ENCODE data around the gene FOSB. TPM values are rescaled to one million over a fixed set of nuclear protein-coding genes. Genes with fewer than 3 reads are reported as not detected.
A peak's percentile ranks its signal among the peaks of the same experiment; 100 is the strongest.

FOSB gene
- polyA plus RNA-seq, 2 of the 4 experiments (the other 2 are of a cell fraction), result 0.57 to 48.8 TPM

DNA sequence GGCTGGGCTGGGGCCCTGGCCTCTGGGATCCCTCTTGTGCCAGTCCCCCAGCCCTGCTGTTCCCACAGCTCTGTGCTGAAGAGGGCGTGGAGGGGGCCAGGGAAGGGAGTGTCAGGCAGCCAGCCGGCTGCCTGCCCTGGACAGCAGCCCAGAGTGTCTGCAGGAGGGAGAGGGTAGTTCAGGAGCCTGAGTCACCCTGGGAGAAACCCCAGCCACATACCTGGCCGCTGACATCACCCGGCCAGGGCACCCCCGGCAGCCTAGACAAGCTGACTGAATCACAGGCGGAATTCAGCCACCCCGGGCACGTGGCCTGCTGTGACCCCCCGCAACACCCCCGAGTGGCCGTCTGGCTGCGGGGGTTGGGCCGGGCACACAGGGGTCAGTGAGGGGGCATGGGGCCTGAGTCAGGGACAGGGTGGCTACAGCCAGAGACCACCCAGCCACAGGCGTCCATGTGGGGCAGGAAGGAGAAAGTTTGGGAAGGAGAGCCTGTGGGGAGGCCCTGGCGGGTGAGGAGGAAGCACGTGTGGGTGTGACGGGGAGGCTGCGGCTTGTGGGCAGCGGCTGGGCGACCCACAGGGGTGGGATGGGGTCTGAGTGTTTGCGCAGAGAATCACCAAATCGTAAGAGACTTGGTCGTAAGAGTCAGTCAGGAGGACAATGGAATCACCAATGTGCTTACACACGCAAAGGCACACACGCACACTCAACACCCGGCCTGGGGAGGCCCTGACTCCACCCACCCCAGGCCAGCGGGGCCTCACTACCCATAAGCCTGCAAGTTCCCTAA, 11.9 kb upstream of the FOSB start (continued):
- TF ChIP-seq, protein P1, sequence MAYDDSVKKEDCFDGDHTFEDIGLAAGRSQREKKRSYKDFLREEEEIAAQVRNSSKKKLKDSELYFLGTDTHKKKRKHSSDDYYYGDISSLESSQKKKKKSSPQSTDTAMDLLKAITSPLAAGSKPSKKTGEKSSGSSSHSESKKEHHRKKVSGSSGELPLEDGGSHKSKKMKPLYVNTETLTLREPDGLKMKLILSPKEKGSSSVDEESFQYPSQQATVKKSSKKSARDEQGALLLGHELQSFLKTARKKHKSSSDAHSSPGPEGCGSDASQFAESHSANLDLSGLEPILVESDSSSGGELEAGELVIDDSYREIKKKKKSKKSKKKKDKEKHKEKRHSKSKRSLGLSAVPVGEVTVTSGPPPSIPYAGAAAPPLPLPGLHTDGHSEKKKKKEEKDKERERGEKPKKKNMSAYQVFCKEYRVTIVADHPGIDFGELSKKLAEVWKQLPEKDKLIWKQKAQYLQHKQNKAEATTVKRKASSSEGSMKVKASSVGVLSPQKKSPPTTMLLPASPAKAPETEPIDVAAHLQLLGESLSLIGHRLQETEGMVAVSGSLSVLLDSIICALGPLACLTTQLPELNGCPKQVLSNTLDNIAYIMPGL (CRISPR knock-in tag; IDR thresholded peaks at IDR 0.05; ENCODE audit: borderline replicate concordance), result no peak
- TF ChIP-seq NPAS2 (CRISPR knock-in tag; IDR thresholded peaks at IDR 0.05; ENCODE audit: borderline replicate concordance), result peak; percentile 90
- TF ChIP-seq, protein P2, sequence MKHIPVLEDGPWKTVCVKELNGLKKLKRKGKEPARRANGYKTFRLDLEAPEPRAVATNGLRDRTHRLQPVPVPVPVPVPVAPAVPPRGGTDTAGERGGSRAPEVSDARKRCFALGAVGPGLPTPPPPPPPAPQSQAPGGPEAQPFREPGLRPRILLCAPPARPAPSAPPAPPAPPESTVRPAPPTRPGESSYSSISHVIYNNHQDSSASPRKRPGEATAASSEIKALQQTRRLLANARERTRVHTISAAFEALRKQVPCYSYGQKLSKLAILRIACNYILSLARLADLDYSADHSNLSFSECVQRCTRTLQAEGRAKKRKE (CRISPR knock-in tag; IDR thresholded peaks at IDR 0.05; ENCODE audit: low read depth), result peak; percentile 60; the same call in 1 of the 2 replicates
- peak; percentile 95 for TF ChIP-seq MYC (IDR thresholded peaks at IDR 0.05; ENCODE audit: borderline replicate concordance, low read length)
- TF ChIP-seq SMC3 (IDR thresholded peaks at IDR 0.05), result peak; percentile 33; the same call in 2 of the 3 replicates
- peak; percentile 96 to 99 for TF ChIP-seq JUN (IDR thresholded peaks at IDR 0.05)
- TF ChIP-seq, protein P3, sequence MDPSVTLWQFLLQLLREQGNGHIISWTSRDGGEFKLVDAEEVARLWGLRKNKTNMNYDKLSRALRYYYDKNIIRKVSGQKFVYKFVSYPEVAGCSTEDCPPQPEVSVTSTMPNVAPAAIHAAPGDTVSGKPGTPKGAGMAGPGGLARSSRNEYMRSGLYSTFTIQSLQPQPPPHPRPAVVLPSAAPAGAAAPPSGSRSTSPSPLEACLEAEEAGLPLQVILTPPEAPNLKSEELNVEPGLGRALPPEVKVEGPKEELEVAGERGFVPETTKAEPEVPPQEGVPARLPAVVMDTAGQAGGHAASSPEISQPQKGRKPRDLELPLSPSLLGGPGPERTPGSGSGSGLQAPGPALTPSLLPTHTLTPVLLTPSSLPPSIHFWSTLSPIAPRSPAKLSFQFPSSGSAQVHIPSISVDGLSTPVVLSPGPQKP (IDR thresholded peaks at IDR 0.05; ENCODE audit: low read depth, low read length), result no peak
- no peak for TF ChIP-seq HOXA7 (CRISPR knock-in tag; IDR thresholded peaks at IDR 0.05)
- TF ChIP-seq EHF (CRISPR knock-in tag; IDR thresholded peaks at IDR 0.05), result peak; percentile 77
- peak; percentile 6 to 27; a peak in 1 of 5 replicates for TF ChIP-seq RAD21 (conservative IDR thresholded peaks at IDR 0.05 in 1 of 2, IDR thresholded peaks at IDR 0.05 in 1 of 2)
- no peak; the same call in 1 of the 2 replicates for TF ChIP-seq ZSCAN20 (CRISPR knock-in tag; IDR thresholded peaks at IDR 0.05)
- TF ChIP-seq ZNF302 (CRISPR knock-in tag; IDR thresholded peaks at IDR 0.05), result no peak
- peak; percentile 99 for TF ChIP-seq GATA3 (IDR thresholded peaks at IDR 0.05; ENCODE audit: borderline replicate concordance)
- peak; percentile 99 for TF ChIP-seq JUNB (IDR thresholded peaks at IDR 0.05)
- TF ChIP-seq NFE2L2 (conservative IDR thresholded peaks at IDR 0.05; ENCODE audit: low read length), result peak; percentile 35

DNA sequence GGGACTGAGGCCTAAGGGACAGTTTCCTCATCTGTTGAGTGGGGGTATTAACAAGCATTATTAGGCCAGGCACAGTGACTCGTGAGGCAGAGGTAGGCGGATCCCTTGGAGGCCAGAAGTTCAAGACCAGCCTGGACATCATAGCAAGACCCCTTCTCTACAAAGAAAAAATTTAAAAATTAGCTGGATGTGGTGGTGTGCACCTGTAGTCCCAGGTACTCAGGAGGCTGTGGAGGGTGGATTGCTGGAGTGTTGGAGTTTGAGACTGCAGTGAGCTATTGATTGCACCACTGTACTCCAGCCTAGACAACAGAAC, 11.3 kb upstream of the FOSB start:
- TF ChIP-seq, protein P4, sequence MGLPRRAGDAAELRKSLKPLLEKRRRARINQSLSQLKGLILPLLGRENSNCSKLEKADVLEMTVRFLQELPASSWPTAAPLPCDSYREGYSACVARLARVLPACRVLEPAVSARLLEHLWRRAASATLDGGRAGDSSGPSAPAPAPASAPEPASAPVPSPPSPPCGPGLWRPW (IDR thresholded peaks at IDR 0.05), result no peak
- TF ChIP-seq, protein P5, sequence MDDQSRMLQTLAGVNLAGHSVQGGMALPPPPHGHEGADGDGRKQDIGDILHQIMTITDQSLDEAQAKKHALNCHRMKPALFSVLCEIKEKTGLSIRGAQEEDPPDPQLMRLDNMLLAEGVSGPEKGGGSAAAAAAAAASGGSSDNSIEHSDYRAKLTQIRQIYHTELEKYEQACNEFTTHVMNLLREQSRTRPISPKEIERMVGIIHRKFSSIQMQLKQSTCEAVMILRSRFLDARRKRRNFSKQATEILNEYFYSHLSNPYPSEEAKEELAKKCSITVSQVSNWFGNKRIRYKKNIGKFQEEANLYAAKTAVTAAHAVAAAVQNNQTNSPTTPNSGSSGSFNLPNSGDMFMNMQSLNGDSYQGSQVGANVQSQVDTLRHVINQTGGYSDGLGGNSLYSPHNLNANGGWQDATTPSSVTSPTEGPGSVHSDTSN (IDR thresholded peaks at IDR 0.05), result no peak
- TF ChIP-seq RNF2 (IDR thresholded peaks at IDR 0.05; ENCODE audit: borderline replicate concordance, low read depth), result no peak
- no peak for TF ChIP-seq GATA3 (IDR thresholded peaks at IDR 0.05; ENCODE audit: borderline replicate concordance)
- no peak for TF ChIP-seq ESRRA (IDR thresholded peaks at IDR 0.05; ENCODE audit: borderline replicate concordance, low read length)
- no peak for TF ChIP-seq RFX5 (IDR thresholded peaks at IDR 0.05)
- TF ChIP-seq CHD2 (IDR thresholded peaks at IDR 0.05; ENCODE audit: low read length, partially characterized antibody), result no peak
- TF ChIP-seq, protein P6, sequence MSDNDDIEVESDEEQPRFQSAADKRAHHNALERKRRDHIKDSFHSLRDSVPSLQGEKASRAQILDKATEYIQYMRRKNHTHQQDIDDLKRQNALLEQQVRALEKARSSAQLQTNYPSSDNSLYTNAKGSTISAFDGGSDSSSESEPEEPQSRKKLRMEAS (IDR thresholded peaks at IDR 0.05), result no peak
- no peak for TF ChIP-seq FOSL2 (IDR thresholded peaks at IDR 0.05)
- TF ChIP-seq FOSL2 (CRISPR knock-in tag; IDR thresholded peaks at IDR 0.05), result no peak
- TF ChIP-seq MAFK (IDR thresholded peaks at IDR 0.05; ENCODE audit: partially characterized antibody), result no peak
- no peak for TF ChIP-seq HOXA7 (CRISPR knock-in tag; IDR thresholded peaks at IDR 0.05)
- TF ChIP-seq SMC3 (IDR thresholded peaks at IDR 0.05), result no peak
- TF ChIP-seq CEBPB (IDR thresholded peaks at IDR 0.05), result no peak
- Histone ChIP-seq H3K27ac (peak overlapping the region; percentile 84 to 89), H3K4me2 (peak overlapping the region; percentile 84), H3K9me3 (no peaks in the 10 kb centered on the region), H3K4me1 (peaks cover 42% of the 10 kb centered on the region), H3K4me3 (no peak overlapping the region)
- FAIRE-seq (no peak), DNase-seq (ENCODE audit: low read depth in 1 of 2, low spot score in 1 of 2) (no peak), ATAC-seq (no peak)
- WGBS (ENCODE audit: missing lambda C conversion rate), result 42% methylated on average over 2 of the region's 2 CpGs
- POLR2A ChIA-PET, result interaction anchor here (2.4 kb wide), 1 partner anchor 11 kb away, joined by 33 read pairs; the partner anchor contains the start of gene FOSB
- CTCF ChIA-PET, result interaction anchor here (0.6 to 33.4 kb wide), 6 partner anchors 11 to 56 kb away, joined by 3 to 1883 read pairs (median 50); partner anchors contain the start of genes ERCC1 and FOSB
